ENCODE results near the gene ARPC1A.
"Not testable (repeated sequence)": the region's sequence is repeated elsewhere in the genome, so short reads cannot be mapped to it uniquely, and the experiment has no call there.

ARPC1A gene

GRCh38 chr7:99320371-99320770 is 5.3 kb upstream of the ARPC1A start:
- no peak overlapping the region for H3K4me3 ChIP-seq (ENCODE audit: low read depth, low read length)
- DNase-seq (ENCODE audit: low read depth): no peak
- TF ChIP-seq CTCF (conservative IDR thresholded peaks at IDR 0.05; ENCODE audit: low read depth, low read length): no peak

GRCh38 chr7:99322659-99323058 is 3.0 kb upstream of the ARPC1A start:
- H3K4me3 ChIP-seq (ENCODE audit: low read depth, low read length); DNase-seq (ENCODE audit: low read depth): not testable (repeated sequence)

GRCh38 chr7:99324559-99324958 is 1.1 kb upstream of the ARPC1A start:
- H3K4me3 ChIP-seq (ENCODE audit: low read depth, low read length): no peak overlapping the region
- DNase-seq (ENCODE audit: low read depth): no peak
- no peak for TF ChIP-seq CTCF (conservative IDR thresholded peaks at IDR 0.05; ENCODE audit: low read depth, low read length)

- TF ChIP-seq CTCF (conservative IDR thresholded peaks at IDR 0.05; ENCODE audit: low read depth, low read length): no peak
- DNase-seq (ENCODE audit: low read depth): no peak
- H3K4me3 ChIP-seq (ENCODE audit: low read depth, low read length): peak overlapping the region; percentile 77
These were observed 651 bp upstream of the ARPC1A start for GRCh38 chr7:99325001-99325493.

GRCh38 chr7:99326408-99326782 is 697 bp downstream of the ARPC1A start:
- peak overlapping the region; percentile 77 for H3K4me3 ChIP-seq (ENCODE audit: low read depth, low read length)
- no peak for DNase-seq (ENCODE audit: low read depth)
- no peak for TF ChIP-seq CTCF (conservative IDR thresholded peaks at IDR 0.05; ENCODE audit: low read depth, low read length)

- DNase-seq (ENCODE audit: low read depth): peak; percentile 90
- H3K4me3 ChIP-seq (ENCODE audit: low read depth, low read length): not testable (repeated sequence)
These were observed 4.7 kb downstream of the ARPC1A start for GRCh38 chr7:99330314-99330961.

GRCh38 chr7:99331002-99331401 is 5.3 kb downstream of the ARPC1A start:
- no peak for TF ChIP-seq CTCF (conservative IDR thresholded peaks at IDR 0.05; ENCODE audit: low read depth, low read length)
- H3K4me3 ChIP-seq (ENCODE audit: low read depth, low read length): no peak overlapping the region
- DNase-seq (ENCODE audit: low read depth): no peak

GRCh38 chr7:99339595-99339994 is 13.9 kb downstream of the ARPC1A start:
- H3K4me3 ChIP-seq (ENCODE audit: low read depth, low read length): no peak overlapping the region
- TF ChIP-seq CTCF (conservative IDR thresholded peaks at IDR 0.05; ENCODE audit: low read depth, low read length): no peak
- no peak for DNase-seq (ENCODE audit: low read depth)

Data from choroid plexus epithelial cell (primary cell).